SH-SY5Y (cell line): Measurements from ENCODE around the gene CD164.

ENCODE experiments used
- GATA2 ChIP-seq: IDR thresholded peaks from 2 replicates; pipeline ENCODE4 v1.6.1; 2011; ENCODE audit warnings: mild to moderate bottlenecking, low read depth, low read length
- GATA3 ChIP-seq: IDR thresholded peaks from 2 replicates; pipeline ENCODE4 v1.6.1; 2011; ENCODE audit warnings: low read depth, mild to moderate bottlenecking, low read length, moderate library complexity

- no peak for TF ChIP-seq GATA2
- no peak for TF ChIP-seq GATA3
Observed at GRCh38 chr6:109328629-109329028, 53.6 kb downstream of the CD164 start.
